BE2C (cell line): ENCODE measurements around the gene HOXD9.

ENCODE experiments used
- DNase-seq: peaks from one replicate; pipeline ENCODE4 v3.0.0-alpha.2; 2020
- H3K27me3 ChIP-seq: fragments of 250-450 bp; sonication (Bioruptor Pico); 2 replicates; pipeline ENCODE4 v1.5.1; 2020; ENCODE audit warnings: mild to moderate bottlenecking
- H3K36me3 ChIP-seq: fragments of 250-450 bp; sonication (Bioruptor Pico); 2 replicates; pipeline ENCODE4 v1.5.1; 2020; ENCODE audit warnings: mild to moderate bottlenecking
- H3K4me1 ChIP-seq: fragments of 250-450 bp; sonication (Bioruptor Pico); 2 replicates; pipeline ENCODE4 v1.5.1; 2020
- H3K4me3 ChIP-seq: 2 replicates; pipeline ENCODE4 v1.5.1; 2011; ENCODE audit warnings: low read depth, low read length
- H3K9me3 ChIP-seq: fragments of 250-450 bp; sonication (Bioruptor Pico); 2 replicates; pipeline ENCODE4 v1.5.1; 2020
- CTCF ChIP-seq: IDR thresholded peaks from 2 replicates; pipeline ENCODE4 v1.5.1; 2012; ENCODE audit warnings: mild to moderate bottlenecking, low read depth, low read length

The HOXD9 gene

DNA sequence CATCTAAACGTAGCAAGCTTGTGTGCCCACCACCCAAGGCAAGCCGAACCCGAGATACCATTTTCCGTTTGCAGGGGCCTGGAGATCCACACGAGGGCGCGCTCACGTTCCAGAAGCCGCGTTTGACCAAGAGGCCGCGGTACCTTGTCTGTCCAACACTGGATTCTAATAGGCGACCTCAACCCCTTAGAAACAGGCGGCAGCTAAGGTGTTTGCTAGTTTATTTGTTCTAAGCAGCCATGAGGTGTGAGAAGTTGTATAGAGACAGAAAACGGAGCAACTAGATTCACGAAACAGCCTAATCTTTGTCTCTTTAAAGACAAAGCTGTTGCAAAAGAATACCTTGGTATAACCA lies 11.2 kb upstream of the HOXD9 start:
- H3K4me3 ChIP-seq = peak overlapping the region; percentile 31
- H3K36me3 ChIP-seq = no peaks in the 10 kb centered on the region; the same call in 1 of the 2 replicates
- TF ChIP-seq CTCF = peak; percentile 78
- peaks cover 49% of the 10 kb centered on the region for H3K27me3 ChIP-seq
- peak; percentile 66 for DNase-seq
- H3K4me1 ChIP-seq = no peaks in the 10 kb centered on the region
- no peaks in the 10 kb centered on the region for H3K9me3 ChIP-seq

DNA sequence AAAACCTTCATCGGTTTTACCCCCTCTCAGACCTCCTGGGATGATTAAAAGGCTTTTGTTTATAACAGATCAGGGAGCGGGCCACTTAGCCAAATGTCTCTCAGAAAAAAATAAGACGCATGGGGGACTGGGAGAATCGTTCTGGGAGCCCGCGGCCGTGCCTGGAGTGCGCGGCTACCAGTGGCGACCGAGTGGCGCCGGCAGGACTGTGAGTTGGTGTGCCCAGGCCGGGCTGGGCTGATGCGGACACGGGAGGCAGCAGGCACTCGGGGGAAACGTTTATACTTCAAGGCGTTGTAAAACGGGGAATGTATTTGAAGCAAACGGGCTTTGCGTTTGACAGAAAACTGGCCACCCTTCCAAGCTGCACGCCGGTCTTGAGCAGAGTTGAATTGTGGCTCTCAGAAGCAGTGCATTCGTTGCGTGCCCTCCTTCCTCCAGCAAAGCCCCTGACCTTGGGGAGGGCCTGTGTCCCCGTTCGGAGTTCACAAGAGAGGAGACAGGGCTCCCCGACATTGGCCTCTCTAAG lies 10.6 kb upstream of the HOXD9 start:
- H3K36me3 ChIP-seq = no peaks in the 10 kb centered on the region; the same call in 1 of the 2 replicates
- H3K27me3 ChIP-seq = peaks cover 43% of the 10 kb centered on the region
- 0 out of 2 replicates have a peak, but pooled peaks cover 3% of the 10 kb centered on the region for H3K4me1 ChIP-seq
- no peaks in the 10 kb centered on the region for H3K9me3 ChIP-seq
- peak overlapping the region; percentile 31 for H3K4me3 ChIP-seq
- DNase-seq = no peak
- no peak for TF ChIP-seq CTCF

- Histone ChIP-seq H3K9me3 (no peaks in the 10 kb centered on the region), H3K4me1 (0 out of 2 replicates have a peak, but pooled peaks cover 3% of the 10 kb centered on the region), H3K4me3 (no peak overlapping the region), H3K36me3 (no peaks in the 10 kb centered on the region; the same call in 1 of the 2 replicates), H3K27me3 (peaks cover 43% of the 10 kb centered on the region)
- no peak for DNase-seq
- no peak for TF ChIP-seq CTCF
Measured at GRCh38 chr2:176112375-176113302, 9.9 kb upstream of the HOXD9 start.

DNA sequence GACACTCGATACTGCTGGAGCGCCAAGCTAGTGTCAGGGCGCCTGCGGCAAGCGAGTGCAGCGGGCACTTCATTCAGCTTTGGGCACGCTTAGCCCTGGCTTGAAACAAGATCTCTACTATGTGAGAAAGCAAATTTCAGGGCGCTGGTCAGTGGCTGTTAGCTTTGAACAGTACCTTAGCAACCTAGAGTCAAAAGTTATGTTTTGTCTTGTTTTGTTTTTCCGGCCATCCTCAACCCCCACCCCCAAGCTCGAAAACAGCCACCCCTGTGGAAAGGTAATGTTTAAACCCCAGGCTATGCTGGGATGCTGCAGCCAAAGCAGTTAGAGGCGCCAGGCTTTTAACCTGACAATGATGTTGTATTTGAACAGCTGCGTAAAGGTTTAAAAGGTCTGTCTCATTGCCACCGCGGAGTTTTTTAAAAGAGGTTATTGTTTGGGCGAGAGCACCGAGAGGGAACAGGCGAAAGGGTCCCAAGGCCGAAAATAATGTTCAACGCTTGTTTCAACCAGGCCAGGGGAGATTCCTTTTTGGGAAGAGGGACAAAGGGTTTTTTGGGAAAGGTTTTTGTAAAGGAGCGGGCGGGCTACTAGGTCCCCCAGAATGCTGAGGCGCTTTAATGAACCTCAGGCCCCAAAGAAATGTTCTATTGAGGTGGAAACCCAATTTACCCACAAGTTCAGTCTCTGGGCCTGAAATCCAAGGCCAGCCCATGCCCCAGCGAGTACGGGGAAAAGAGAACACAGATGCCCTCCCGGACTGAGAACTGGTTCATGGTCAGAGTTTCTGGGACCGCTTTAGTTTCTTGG lies 8.2 kb upstream of the HOXD9 start:
- 0 out of 2 replicates have a peak, but pooled peaks cover 3% of the 10 kb centered on the region for H3K4me1 ChIP-seq
- H3K27me3 ChIP-seq = peaks cover 31% of the 10 kb centered on the region
- no peaks in the 10 kb centered on the region; the same call in 1 of the 2 replicates for H3K36me3 ChIP-seq
- no peak overlapping the region for H3K4me3 ChIP-seq
- TF ChIP-seq CTCF = no peak
- H3K9me3 ChIP-seq = no peaks in the 10 kb centered on the region
- no peak for DNase-seq

- Histone ChIP-seq H3K9me3 (no peaks in the 10 kb centered on the region), H3K4me1 (0 out of 2 replicates have a peak, but pooled peaks cover 3% of the 10 kb centered on the region), H3K4me3 (no peak overlapping the region), H3K27me3 (peaks cover 24% of the 10 kb centered on the region), H3K36me3 (no peaks in the 10 kb centered on the region; the same call in 1 of the 2 replicates)
- TF ChIP-seq CTCF = no peak
- DNase-seq = no peak
Measured at GRCh38 chr2:176114930-176115625, 7.4 kb upstream of the HOXD9 start.
